ENCODE results near the gene ITGA5.

ITGA5 gene

GRCh38 chr12:54421175-54421878 is 2.3 kb upstream of the ITGA5 start:
- in situ Hi-C loops (cut with MboI; ENCODE audit: low sequenced_read_pairs, unreplicated experiment) = no loop called here
- no peak for TF ChIP-seq CTCF (IDR thresholded peaks at IDR 0.05; ENCODE audit: borderline replicate concordance, control extremely low read depth, extremely low read depth, insufficient read depth, missing control alignments)
- DNase-seq (ENCODE audit: low spot score) = no peak

- in situ Hi-C loops (cut with MboI; ENCODE audit: low sequenced_read_pairs, unreplicated experiment) = no loop called here
- no peak for DNase-seq (ENCODE audit: low spot score)
- no peak for TF ChIP-seq CTCF (IDR thresholded peaks at IDR 0.05; ENCODE audit: borderline replicate concordance, control extremely low read depth, extremely low read depth, insufficient read depth, missing control alignments)
Observed at GRCh38 chr12:54420766-54421144, 1.7 kb upstream of the ITGA5 start.

- peak; percentile 54 for DNase-seq (ENCODE audit: low spot score)
- in situ Hi-C loops (cut with MboI; ENCODE audit: low sequenced_read_pairs, unreplicated experiment) = no loop called here
- no peak for TF ChIP-seq CTCF (IDR thresholded peaks at IDR 0.05; ENCODE audit: borderline replicate concordance, control extremely low read depth, extremely low read depth, insufficient read depth, missing control alignments)
Observed at GRCh38 chr12:54418441-54419087, 502 bp downstream of the ITGA5 start.

GRCh38 chr12:54417712-54418440 is 1.2 kb downstream of the ITGA5 start:
- DNase-seq (ENCODE audit: low spot score) = no peak
- in situ Hi-C loops (cut with MboI; ENCODE audit: low sequenced_read_pairs, unreplicated experiment) = no loop called here
- TF ChIP-seq CTCF (IDR thresholded peaks at IDR 0.05; ENCODE audit: borderline replicate concordance, control extremely low read depth, extremely low read depth, insufficient read depth, missing control alignments) = no peak

GRCh38 chr12:54416687-54417603 is 2.1 kb downstream of the ITGA5 start:
- in situ Hi-C loops (cut with MboI; ENCODE audit: low sequenced_read_pairs, unreplicated experiment) = no loop called here
- TF ChIP-seq CTCF (IDR thresholded peaks at IDR 0.05; ENCODE audit: borderline replicate concordance, control extremely low read depth, extremely low read depth, insufficient read depth, missing control alignments) = no peak
- no peak for DNase-seq (ENCODE audit: low spot score)
